Right atrium auricular region (tissue), 2 donors: ENCODE data around the gene EMCN. TPM values are rescaled to one million over a fixed set of nuclear protein-coding genes. Genes with fewer than 3 reads are reported as not detected.

Experiments used
- DNase-seq: peaks from one replicate; pipeline ENCODE4 v3.0.0-alpha.2; 2019; ENCODE audit warnings: low spot score
- H3K27ac ChIP-seq, 2 donors: fragments of 200-600 bp; sonication (generic); 1 replicate in 1 of 2; 2 replicates in 1 of 2; pipeline ENCODE4 v1.5.1; 2016 to 2019
- H3K27me3 ChIP-seq, 2 donors: fragments of 200-600 bp; sonication (generic); one replicate each; pipeline versions ENCODE4 v1.5.1 to v1.6.0; 2017 to 2019
- H3K36me3 ChIP-seq: fragments of 200-600 bp; sonication (generic); one replicate; pipeline ENCODE4 v1.5.1; 2016
- H3K4me1 ChIP-seq, 2 donors: fragments of 200-600 bp; sonication (generic); one replicate each; pipeline versions ENCODE4 v1.5.1 to v1.6.0; 2017 to 2019
- H3K4me3 ChIP-seq, 2 donors: fragments of 200-600 bp; sonication (generic); 1 replicate in 1 of 2; 2 replicates in 1 of 2; pipeline ENCODE4 v1.5.1; 2017 to 2019; ENCODE audit warnings: mild to moderate bottlenecking in 1 of 2, moderate library complexity in 1 of 2
- H3K9me3 ChIP-seq, 2 donors: fragments of 200-600 bp; sonication (generic); one replicate each; pipeline ENCODE4 v1.5.1; 2019
- total RNA-seq, 2 donors: library from RNA; depleted of rRNA; stranded (reverse); fragments of >200 nt; gene quantifications; one replicate each; pipeline ENCODE4 v1.1.0, GENCODE V29; 2016
- TF ChIP-seq, protein P1 (sequence below), 2 donors: fragments of 200-600 bp; sonication (generic); IDR thresholded peaks; one replicate each; pipeline ENCODE4 v1.5.1; 2019; ENCODE audit warnings: antibody characterized with exemption in 2 of 2

Gene EMCN
- total RNA-seq, 2 donors from 2014 or later, result 41.2 to 66.4 TPM

DNA sequence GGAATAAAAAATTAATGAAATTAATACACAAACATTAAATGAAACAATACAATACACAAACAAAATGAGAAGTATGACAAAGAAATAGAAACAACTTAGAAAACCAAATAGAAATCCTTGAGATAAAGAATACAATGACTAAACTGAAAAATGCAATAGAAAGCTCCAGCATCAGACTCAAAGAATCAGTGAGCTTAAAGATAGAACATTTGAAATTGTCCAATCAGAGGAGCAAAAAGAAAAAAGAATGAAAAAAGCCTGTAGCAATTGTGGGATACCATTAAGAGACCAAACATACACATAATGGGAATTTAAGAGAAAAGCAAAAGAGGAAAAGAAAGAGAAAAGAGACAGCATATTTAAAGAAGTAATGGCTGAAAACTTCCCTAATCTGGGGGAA lies 25.7 kb downstream of the EMCN start:
- TF ChIP-seq, protein P1, sequence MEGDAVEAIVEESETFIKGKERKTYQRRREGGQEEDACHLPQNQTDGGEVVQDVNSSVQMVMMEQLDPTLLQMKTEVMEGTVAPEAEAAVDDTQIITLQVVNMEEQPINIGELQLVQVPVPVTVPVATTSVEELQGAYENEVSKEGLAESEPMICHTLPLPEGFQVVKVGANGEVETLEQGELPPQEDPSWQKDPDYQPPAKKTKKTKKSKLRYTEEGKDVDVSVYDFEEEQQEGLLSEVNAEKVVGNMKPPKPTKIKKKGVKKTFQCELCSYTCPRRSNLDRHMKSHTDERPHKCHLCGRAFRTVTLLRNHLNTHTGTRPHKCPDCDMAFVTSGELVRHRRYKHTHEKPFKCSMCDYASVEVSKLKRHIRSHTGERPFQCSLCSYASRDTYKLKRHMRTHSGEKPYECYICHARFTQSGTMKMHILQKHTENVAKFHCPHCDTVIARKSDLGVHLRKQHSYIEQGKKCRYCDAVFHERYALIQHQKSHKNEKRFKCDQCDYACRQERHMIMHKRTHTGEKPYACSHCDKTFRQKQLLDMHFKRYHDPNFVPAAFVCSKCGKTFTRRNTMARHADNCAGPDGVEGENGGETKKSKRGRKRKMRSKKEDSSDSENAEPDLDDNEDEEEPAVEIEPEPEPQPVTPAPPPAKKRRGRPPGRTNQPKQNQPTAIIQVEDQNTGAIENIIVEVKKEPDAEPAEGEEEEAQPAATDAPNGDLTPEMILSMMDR (IDR thresholded peaks at IDR 0.05), result no peak
- Histone ChIP-seq H3K36me3 (no peaks in the 10 kb centered on the region), H3K4me3 (no peak overlapping the region)

DNA sequence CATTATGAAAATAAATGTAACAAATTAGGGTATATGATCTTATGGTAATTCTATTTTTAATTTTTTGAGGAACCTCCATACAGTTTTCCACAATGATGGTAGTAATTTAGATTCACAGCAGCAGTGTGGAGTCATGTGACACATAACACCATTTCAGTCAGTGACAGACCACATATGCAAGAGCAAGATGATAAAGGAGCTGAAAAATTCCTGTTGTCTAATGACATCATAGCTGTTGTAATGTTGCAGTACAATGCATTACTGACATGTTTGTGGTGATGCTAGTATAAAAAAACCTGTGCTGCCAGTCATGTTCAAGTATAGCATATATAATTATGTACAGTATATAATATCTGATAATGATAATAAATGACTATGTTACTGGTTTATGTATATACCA lies 28.5 kb downstream of the EMCN start:
- no peak overlapping the region for H3K27ac ChIP-seq
- H3K27me3 ChIP-seq, result no peaks in the 10 kb centered on the region
- peaks cover 0 to 19% of the 10 kb centered on the region in 2 donors for H3K9me3 ChIP-seq
- DNase-seq, result no peak
- H3K4me1 ChIP-seq, result no peaks in the 10 kb centered on the region
- TF ChIP-seq, protein P1 (IDR thresholded peaks at IDR 0.05), result no peak
- no peaks in the 10 kb centered on the region for H3K36me3 ChIP-seq
- no peak overlapping the region for H3K4me3 ChIP-seq

More for the DNA sequence above, 25.7 kb downstream of the EMCN start:
- no peaks in the 10 kb centered on the region for H3K27me3 ChIP-seq
- peaks cover 0 to 19% of the 10 kb centered on the region in 2 donors for H3K9me3 ChIP-seq
- no peak for DNase-seq
- no peaks in the 10 kb centered on the region for H3K4me1 ChIP-seq
- H3K27ac ChIP-seq, result no peak overlapping the region

DNA sequence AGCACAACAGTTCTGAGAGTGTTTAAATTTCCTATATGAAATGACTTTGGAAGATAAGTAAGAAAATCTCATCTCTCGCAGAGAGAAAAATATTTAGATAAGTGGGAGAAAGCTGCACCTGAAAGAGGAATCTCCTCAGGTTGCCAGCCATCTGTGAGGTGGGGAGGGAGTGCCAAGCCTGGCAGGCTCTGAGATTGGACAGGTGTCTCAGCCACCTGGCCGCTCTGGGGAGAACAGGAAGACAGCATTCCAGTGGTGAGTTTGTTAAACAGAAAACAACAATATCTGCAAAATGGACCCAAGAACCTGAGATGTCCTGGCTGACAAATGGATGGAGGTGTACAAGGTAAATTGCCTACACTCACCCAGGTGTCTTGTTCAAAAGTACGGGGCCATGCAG lies 31.3 kb downstream of the EMCN start:
- no peaks in the 10 kb centered on the region for H3K4me1 ChIP-seq
- TF ChIP-seq, protein P1 (IDR thresholded peaks at IDR 0.05), result no peak
- no peak for DNase-seq
- H3K4me3 ChIP-seq, result no peak overlapping the region
- H3K27ac ChIP-seq, result no peak overlapping the region
- H3K27me3 ChIP-seq, result no peaks in the 10 kb centered on the region
- no peaks in the 10 kb centered on the region for H3K36me3 ChIP-seq
- peaks cover 0 to 7% of the 10 kb centered on the region in 2 donors for H3K9me3 ChIP-seq

DNA sequence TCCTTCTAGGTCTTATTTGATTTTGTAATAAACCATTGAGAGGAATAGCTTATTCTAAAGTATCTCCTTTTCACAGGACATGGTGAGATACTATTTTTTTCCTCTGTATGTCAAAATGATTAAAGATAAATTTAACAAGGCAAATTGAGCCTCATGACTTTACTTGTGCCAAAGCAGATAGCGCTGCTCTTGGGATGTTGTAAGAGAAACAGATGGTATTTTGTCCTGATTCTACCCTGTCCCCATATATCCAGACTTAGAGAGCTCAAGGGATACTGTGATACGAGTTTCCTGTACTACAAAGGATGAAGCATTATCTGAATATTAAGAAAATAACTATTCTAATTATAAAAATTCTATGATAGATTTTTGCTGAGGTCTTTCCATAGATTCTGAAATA lies 34.0 kb downstream of the EMCN start:
- Histone ChIP-seq H3K36me3 (no peaks in the 10 kb centered on the region), H3K4me3 (no peak overlapping the region), H3K4me1 (no peaks in the 10 kb centered on the region), H3K9me3 (no peaks in the 10 kb centered on the region), H3K27ac (no peak overlapping the region), H3K27me3 (no peaks in the 10 kb centered on the region)
- TF ChIP-seq, protein P1 (IDR thresholded peaks at IDR 0.05), result no peak
- DNase-seq, result no peak

DNA sequence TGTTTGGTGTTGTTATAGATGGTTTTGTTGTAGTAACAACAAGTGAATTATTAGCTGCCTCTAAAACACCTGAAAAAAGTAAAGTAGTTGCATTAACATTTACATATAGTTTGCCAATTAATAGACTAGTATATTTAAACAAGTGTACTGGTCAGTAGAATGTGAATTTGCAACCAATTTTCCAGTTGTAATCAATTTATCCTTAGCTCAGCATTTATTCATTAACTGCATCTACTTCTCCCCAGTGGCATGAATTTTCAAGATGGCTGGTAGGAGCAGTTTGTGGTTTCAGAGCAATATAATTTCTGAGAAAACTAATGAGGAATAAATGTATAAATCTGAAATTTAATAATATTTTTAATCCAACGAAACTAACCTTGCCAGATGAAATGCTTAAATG lies 37.9 kb downstream of the EMCN start:
- Histone ChIP-seq H3K27me3 (no peaks in the 10 kb centered on the region), H3K4me3 (no peak overlapping the region), H3K9me3 (no peaks in the 10 kb centered on the region), H3K36me3 (no peaks in the 10 kb centered on the region), H3K4me1 (no peaks in the 10 kb centered on the region), H3K27ac (no peak overlapping the region)
- no peak for DNase-seq
- TF ChIP-seq, protein P1 (IDR thresholded peaks at IDR 0.05), result no peak

DNA sequence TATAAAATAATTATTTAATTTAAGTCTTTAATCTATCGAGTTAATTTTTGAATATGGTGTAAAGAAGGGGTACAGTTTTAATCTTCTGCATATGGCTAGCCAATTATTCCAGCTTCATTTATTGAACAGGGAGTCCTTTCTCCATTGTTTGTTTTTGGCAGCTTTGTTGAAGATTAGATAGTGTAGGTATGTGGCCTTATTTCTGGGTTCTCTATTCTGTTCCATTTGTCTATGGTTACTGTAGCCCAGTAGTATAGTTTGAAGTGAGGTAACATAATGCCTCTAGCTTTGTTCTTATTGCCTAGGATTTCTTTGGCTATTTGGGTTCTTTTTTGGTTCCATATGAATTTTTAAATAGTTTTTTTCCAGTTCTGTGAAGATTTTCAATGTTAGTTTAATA lies 48.3 kb downstream of the EMCN start:
- TF ChIP-seq, protein P1 (IDR thresholded peaks at IDR 0.05), result no peak
- Histone ChIP-seq H3K27me3 (no peaks in the 10 kb centered on the region), H3K9me3 (peaks cover 0 to 10% of the 10 kb centered on the region in 2 donors), H3K4me1 (no peaks in the 10 kb centered on the region), H3K27ac (no peak overlapping the region), H3K4me3 (no peak overlapping the region), H3K36me3 (no peaks in the 10 kb centered on the region)
- DNase-seq, result no peak
